A673 (cell line): ENCODE data around the gene TRIM46. TPM values are rescaled to one million over a fixed set of nuclear protein-coding genes. Genes with fewer than 3 reads are reported as not detected.
"Not testable (repeated sequence)": the region's sequence is repeated elsewhere in the genome, so short reads cannot be mapped to it uniquely, and the experiment has no call there.

ENCODE experiments used
- BruUV-seq: library from RNA; stranded (reverse); fragments of 400-500 nt; replicated peaks from 2 replicates; lab custom pipeline; 2021; lab: Mats Ljungman, UMichigan
- CTCF ChIA-PET: fragments of 300-600 bp; sonication (Branson Sonifier 250); formaldehyde crosslinking; loops from one replicate; lab custom pipeline; 2022; ENCODE audit warnings: antibody characterized with exemption; lab: Charles Lee
- POLR2A ChIA-PET: fragments of 300-600 bp; sonication (Branson Sonifier 250); formaldehyde crosslinking; loops from one replicate; lab custom pipeline; 2022; ENCODE audit warnings: antibody characterized with exemption; ENCODE audit not compliant: low non-redundant PET; lab: Charles Lee
- DNase-seq: peaks from one replicate; pipeline ENCODE4 v3.0.0-alpha.2; 2015; ENCODE audit warnings: low spot score
- H3K27ac ChIP-seq: fragments of 200-600 bp; sonication (generic); 2 replicates; pipeline ENCODE4 v1.5.1; 2016; ENCODE audit warnings: mixed run types, low read depth, mild to moderate bottlenecking, mixed read lengths, antibody characterized with exemption, low read length; ENCODE audit not compliant: poor library complexity, severe bottlenecking
- H3K27me3 ChIP-seq: fragments of 200-600 bp; sonication (generic); replicated peaks from 2 replicates; pipeline ENCODE4 v1.6.1; 2017; ENCODE audit warnings: mixed run types, low read depth, mild to moderate bottlenecking, mixed read lengths, antibody characterized with exemption, low read length; ENCODE audit not compliant: insufficient read depth, poor library complexity
- H3K36me3 ChIP-seq: fragments of 200-600 bp; sonication (generic); 2 replicates; pipeline ENCODE4 v1.6.1; 2016; ENCODE audit warnings: mixed run types, mild to moderate bottlenecking, mixed read lengths, antibody characterized with exemption, low read length; ENCODE audit not compliant: insufficient read depth, poor library complexity, severe bottlenecking
- H3K4me1 ChIP-seq: fragments of 200-600 bp; sonication (generic); 2 replicates; pipeline ENCODE4 v1.6.1; 2017; ENCODE audit warnings: mixed run types, mild to moderate bottlenecking, mixed read lengths, antibody characterized with exemption, low read length; ENCODE audit not compliant: insufficient read depth, poor library complexity, severe bottlenecking
- H3K4me3 ChIP-seq: fragments of 200-600 bp; sonication (generic); 2 replicates; pipeline ENCODE4 v1.5.1; 2016; ENCODE audit warnings: low read depth, mixed run types, mild to moderate bottlenecking, mixed read lengths, low read length; ENCODE audit not compliant: poor library complexity, severe bottlenecking
- H3K9me3 ChIP-seq: fragments of 200-600 bp; sonication (generic); 2 replicates; pipeline ENCODE4 v1.6.1; 2016; ENCODE audit warnings: mixed run types, low read depth, mild to moderate bottlenecking, mixed read lengths, antibody characterized with exemption, low read length; ENCODE audit not compliant: poor library complexity, severe bottlenecking
- EZH2 ChIP-seq: fragments of 200-600 bp; sonication (generic); IDR thresholded peaks from 2 replicates; pipeline ENCODE4 v1.6.1; 2017; ENCODE audit warnings: borderline replicate concordance, low read depth, mild to moderate bottlenecking, mixed read lengths, antibody characterized with exemption, low read length; ENCODE audit not compliant: poor library complexity, severe bottlenecking
- intact Hi-C: fragments of 100-400 bp; cut with micrococcal nuclease; formaldehyde crosslinking; loops from one replicate; pipeline ENCODE4 v1.10.0; 2022; ENCODE audit not compliant: unreplicated experiment
- total RNA-seq: library from RNA; stranded (reverse); gene quantifications from 2 replicates; pipeline ENCODE4 v1.2.3, GENCODE V29; 2021
- TF ChIP-seq, protein P1 (sequence below): fragments of 300-800, 200-600 bp; sonication (generic); conservative IDR thresholded peaks from 2 replicates; pipeline ENCODE4 v1.5.1; 2017; ENCODE audit warnings: low read depth, mild to moderate bottlenecking, antibody characterized with exemption, low read length, moderate library complexity, mixed read lengths

TRIM46 gene
- total RNA-seq, 1 experiment from 2014 or later: 5.1 TPM

DNA sequence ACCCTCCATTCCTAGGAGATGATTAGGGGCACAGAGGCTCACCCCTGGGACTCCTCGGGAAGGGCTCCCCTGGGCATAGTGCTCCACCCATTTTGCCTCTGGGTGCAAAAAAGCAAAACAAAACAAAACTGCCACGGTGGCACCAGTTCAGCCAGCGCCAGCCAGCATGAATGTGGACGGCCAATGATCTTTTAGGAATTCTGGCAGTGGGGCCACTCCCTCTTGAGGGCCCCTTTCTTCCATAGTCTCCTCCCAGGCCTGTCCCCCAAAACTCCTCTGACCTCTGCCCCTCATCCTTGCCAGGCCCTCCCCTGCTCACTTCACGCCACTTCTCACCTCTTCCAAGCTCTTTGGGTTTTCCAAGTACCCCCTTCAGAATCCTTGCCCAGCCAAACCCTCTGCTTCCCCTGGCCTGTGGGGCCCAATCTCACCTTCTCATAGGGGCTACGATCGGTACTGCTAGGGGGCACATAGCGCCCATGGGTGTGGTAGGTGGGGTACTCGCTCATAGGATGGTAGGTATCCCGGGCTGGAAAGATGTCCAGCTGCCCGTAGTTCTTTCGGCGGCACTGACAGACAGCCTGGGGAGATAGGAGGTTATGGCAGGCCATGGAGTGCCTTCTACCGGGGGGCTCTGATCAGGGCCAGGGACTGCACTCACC, 13.3 kb downstream of the TRIM46 start:
- DNase-seq: no peak
- Histone ChIP-seq H3K4me3 (no peak overlapping the region), H3K9me3 (no peaks in the 10 kb centered on the region), H3K36me3 (no peaks in the 10 kb centered on the region), H3K4me1 (no peaks in the 10 kb centered on the region), H3K27me3 (no peaks in the 10 kb centered on the region), H3K27ac (no peak overlapping the region)
- ChIA-PET POLR2A (no interaction called here), CTCF (no interaction called here)
- BruUV-seq: no TSS peak
- intact Hi-C loops: no loop called here
- TF ChIP-seq, protein P1, sequence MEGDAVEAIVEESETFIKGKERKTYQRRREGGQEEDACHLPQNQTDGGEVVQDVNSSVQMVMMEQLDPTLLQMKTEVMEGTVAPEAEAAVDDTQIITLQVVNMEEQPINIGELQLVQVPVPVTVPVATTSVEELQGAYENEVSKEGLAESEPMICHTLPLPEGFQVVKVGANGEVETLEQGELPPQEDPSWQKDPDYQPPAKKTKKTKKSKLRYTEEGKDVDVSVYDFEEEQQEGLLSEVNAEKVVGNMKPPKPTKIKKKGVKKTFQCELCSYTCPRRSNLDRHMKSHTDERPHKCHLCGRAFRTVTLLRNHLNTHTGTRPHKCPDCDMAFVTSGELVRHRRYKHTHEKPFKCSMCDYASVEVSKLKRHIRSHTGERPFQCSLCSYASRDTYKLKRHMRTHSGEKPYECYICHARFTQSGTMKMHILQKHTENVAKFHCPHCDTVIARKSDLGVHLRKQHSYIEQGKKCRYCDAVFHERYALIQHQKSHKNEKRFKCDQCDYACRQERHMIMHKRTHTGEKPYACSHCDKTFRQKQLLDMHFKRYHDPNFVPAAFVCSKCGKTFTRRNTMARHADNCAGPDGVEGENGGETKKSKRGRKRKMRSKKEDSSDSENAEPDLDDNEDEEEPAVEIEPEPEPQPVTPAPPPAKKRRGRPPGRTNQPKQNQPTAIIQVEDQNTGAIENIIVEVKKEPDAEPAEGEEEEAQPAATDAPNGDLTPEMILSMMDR: no peak
- no peak for TF ChIP-seq EZH2

DNA sequence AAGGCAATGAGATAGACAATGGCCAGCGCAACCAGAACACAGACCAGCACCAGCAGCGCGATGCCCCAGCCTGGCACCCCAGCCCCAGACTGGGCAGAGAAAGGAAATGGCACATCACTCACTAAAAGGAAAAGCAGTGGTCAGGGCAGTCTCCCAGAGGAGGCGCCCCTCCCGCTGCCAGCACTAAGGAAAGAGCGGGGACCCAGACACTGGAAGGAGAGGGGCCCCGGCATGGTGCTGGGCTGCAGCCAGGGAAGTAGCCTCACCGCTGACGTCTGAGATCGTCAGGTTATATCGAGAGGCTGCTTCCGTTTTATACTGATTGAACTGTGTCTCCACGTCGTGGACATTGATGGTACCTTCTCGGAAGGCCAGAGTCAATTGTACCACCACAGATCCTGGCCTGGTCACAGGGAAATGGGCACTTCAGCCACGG, 13.8 kb downstream of the TRIM46 start:
- no peak overlapping the region for H3K4me3 ChIP-seq
- intact Hi-C loops: no loop called here
- H3K36me3 ChIP-seq: no peaks in the 10 kb centered on the region
- no peaks in the 10 kb centered on the region for H3K27me3 ChIP-seq
- ChIA-PET CTCF (no interaction called here), POLR2A (no interaction called here)
- TF ChIP-seq, protein P1: no peak
- TF ChIP-seq EZH2: no peak
- no TSS peak for BruUV-seq
- H3K9me3 ChIP-seq: no peaks in the 10 kb centered on the region
- DNase-seq: no peak
- H3K27ac ChIP-seq: peak overlapping the region; percentile 42
- no peaks in the 10 kb centered on the region for H3K4me1 ChIP-seq

DNA sequence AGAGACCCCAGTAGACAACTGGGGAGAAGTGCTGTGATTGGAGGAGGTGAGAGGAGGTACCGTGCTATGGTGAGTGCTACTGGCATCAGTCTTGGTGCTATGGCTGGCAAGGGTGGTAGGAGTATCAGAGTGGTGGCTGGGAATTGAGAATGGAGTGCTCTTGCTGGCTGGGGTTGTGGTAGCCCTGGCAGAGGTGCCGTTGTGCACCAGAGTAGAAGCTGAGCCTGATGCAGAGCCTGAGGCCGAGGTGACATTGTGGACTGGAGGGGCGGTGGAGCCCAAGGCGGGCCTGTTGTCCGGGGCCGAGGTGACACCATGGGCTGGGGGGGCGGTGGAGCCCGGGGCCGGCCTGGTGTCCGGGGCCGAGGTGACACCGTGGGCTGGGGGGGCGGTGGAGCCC, 14.6 kb downstream of the TRIM46 start:
- no peak for DNase-seq
- Histone ChIP-seq H3K27ac (peak overlapping the region; percentile 42), H3K4me3 (no peak overlapping the region), H3K9me3 (no peaks in the 10 kb centered on the region), H3K36me3 (no peaks in the 10 kb centered on the region), H3K27me3 (no peaks in the 10 kb centered on the region), H3K4me1 (peaks cover 4% of the 10 kb centered on the region)
- ChIA-PET POLR2A (no interaction called here), CTCF (no interaction called here)
- no TSS peak for BruUV-seq
- no peak for TF ChIP-seq EZH2
- TF ChIP-seq, protein P1: no peak
- intact Hi-C loops: no loop called here

DNA sequence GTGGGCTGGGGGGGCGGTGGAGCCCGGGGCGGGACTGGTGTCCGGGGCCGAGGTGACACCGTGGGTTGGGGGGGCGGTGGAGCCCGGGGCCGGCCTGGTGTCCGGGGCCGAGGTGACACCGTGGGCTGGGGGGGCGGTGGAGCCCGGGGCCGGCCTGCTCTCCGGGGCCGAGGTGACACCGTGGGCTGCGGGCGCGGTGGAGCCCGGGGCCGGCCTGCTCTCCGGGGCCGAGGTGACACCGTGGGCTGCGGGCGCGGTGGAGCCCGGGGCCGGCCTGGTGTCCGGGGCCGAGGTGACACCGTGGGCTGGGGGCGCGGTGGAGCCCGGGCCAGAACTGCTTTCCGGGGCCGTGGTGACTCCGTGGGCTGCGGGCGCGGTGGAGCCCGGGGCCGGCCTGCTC, 16.3 kb downstream of the TRIM46 start:
- DNase-seq, H3K27ac ChIP-seq, POLR2A ChIA-PET, H3K9me3 ChIP-seq, H3K27me3 ChIP-seq, H3K36me3 ChIP-seq, BruUV-seq, CTCF ChIA-PET, intact Hi-C loops, H3K4me3 ChIP-seq: not testable (repeated sequence)
- peaks cover 15% of the 10 kb centered on the region for H3K4me1 ChIP-seq
